Cerebellar cortex (tissue), 1 donor: ENCODE measurements around the gene TRAPPC10.
"Not testable (repeated sequence)": the region's sequence is repeated elsewhere in the genome, so short reads cannot be mapped to it uniquely, and the experiment has no call there.

Experiments
- DNase-seq: peaks from one replicate; pipeline ENCODE4 v3.0.0-alpha.2; 2015; ENCODE audit warnings: low spot score

The TRAPPC10 gene

DNA sequence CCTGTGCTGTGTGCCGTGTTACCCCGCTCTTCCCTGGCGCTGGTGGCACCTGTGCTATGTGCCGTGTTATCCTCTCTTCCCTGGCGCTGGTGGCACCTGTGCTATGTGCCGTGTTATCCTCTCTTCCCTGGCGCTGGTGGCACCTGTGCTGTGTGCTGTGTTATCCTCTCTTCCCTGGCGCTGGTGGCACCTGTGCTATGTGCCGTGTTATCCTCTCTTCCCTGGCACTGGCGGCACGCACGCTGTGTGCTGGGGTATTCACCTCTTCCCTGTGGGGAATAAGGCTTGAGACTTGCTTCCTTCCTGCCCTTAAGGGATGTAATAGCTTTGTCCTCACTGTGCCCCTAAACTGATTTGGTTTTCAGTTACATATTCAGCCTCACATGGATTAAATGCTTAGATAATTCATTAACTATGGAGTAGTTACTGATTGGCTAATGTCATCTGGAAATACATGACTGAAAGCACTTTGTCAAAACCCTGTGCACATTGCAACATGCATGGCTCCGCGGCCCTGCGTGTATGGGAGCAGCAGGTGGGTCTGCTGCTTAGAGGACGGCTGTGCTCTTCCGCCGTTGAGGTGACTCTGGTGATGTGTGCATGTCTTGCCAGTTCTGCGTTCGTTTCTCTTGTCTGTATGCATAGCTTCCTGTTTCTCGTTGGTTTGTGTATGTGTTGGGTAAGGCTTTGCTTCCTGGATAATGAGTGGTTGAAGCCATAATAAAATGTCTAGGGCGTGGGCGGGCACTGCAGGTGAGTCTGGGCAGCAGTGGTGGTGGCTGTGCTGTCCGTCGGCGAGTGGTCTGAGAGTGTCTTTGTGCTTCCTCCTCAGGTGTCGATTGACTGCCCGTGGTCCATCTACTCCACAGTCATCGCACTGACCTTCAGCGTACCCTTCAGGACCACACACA is 77.1 kb downstream of the TRAPPC10 start:
- no peak for DNase-seq

DNA sequence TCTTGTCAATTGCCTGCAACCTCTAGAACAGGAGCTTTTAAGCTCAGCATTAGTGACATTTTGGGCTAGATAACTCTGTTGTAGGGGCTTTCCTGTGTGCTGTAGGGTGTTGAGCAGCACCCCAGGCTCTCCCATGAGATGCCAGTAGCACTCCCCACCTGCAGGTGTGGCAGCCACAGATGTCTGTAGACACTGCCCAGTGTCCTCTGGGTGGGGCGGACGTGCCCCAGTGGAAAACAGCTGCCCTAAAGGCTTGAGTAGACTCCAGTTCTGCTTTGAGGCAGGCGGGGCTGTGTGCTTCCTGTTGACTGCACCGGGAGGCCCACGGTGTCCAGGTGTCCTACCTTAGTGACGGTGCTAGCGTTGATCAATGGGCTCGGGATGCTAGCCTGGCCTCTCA is 78.2 kb downstream of the TRAPPC10 start:
- no peak for DNase-seq

DNA sequence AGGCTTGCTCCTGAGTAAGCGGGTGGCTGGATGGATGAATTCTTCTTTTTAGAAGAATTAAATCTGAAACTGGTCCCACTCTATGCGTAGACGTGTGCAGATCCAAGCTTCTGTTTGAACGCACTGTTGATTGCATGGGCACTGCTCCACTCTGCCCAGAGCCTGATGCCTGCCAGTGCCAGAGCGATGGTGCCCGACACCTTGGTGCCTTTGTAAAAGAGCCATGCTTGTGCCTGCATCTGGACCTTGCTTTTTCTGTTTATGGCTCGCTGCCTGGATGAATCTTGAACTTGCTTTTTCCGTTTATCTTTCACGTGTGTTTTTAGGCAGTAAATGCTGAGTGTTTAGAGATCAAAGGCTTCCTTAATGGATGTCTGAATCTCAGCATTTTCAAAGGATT is 80.1 kb downstream of the TRAPPC10 start:
- DNase-seq = no peak

DNA sequence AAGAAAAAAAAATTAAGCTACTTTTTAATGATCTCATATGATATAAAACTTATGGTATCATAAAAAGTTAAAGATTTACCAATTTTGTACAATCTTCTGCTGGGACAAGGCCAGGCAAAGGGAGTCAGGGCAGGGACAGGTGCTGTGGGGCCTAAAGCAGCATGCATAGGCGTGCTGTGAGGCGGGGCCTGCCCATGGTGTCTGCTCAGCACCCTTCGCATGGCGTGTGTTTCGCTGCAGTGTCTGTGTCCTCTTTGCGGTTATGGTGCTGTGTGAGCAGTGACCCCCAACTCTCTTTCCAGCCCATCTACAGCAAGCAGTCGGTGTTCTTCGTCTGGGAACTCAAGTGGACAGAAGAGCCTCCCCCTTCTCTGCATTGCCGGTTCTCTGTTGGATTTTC is 81.7 kb downstream of the TRAPPC10 start:
- no peak for DNase-seq

DNA sequence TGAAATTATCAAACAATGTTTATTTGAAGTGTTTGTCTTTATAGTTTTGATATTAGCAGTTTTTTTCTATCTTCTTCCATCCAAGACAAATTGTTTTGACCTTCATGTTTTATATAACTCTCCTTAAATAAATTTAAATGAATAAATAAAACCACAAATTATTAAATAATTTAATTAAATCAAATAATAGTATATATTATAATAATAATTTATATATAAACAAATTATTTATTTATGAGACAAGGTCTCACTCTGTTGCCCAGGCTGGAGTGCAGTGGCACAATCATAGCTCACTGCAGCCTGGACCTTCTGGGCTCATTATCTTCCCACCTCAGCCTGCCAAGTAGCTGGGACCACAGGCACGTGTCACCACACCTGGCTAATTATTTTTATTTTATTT is 82.7 kb downstream of the TRAPPC10 start:
- no peak for DNase-seq

DNA sequence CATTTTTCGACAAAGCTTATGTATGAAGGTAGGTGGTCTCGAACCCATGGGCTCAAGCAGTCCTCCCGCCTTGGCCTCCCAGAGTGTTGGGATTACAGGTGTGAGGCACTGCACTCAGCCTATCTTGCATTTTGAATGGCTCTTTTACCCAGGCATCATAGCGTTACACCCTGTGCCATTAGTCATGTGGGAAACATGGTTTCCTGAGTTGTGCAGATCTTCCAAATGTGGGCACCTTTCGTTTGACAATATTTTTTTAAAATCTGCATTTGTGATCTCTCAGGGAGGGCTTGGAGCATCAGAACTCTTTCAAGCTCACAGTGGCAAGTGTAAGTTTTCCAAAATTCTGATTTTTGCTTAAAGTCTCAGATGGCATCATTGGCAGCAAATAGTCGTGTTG is 86.4 kb downstream of the TRAPPC10 start:
- DNase-seq = not testable (repeated sequence)

DNA sequence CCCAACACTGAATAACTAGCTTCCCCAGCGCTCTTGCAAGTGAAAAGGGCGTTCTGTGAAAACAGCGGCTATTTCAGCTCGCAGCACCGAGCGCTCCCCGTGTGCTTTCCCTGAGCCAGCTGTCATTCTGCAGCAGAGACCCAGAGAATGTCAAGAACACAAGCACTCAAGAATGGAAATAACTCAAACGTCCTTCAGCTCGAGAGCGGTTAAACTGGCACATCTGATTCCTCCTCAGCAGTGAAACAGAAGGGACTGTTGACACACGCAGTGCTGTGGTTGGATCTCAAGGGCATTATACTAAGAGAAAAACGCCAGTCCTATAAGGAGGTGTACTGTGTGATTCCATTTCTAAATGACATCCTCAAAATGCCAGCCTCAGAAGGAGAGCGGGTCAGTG is 86.9 kb downstream of the TRAPPC10 start:
- not testable (repeated sequence) for DNase-seq

DNA sequence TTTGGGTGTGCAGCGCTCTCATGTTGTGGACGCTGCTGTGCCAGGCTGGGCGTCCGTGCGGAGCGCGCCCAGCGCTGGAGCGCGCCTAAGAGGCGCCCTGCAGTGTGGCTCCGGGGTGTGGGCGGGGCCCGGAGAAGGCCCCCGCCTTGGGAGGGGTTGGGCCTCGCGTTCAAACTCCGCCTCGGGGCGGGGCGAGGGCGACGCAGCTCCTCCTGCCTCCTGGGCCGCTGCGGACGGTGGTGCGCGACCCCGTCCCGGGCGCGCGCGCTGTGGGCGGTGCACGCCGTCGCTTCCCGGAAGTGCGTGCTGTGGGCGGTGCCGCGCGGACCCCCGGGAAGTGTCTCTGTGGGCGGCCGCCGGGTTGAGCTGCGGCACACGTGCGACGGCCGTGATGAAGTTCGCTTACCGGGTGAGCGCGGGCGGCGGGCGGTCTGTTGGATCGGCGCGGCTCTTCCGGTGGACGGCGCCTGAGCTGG is 95.0 kb downstream of the TRAPPC10 start, which contains the start of gene PWP2:
PWP2 (plus strand) TSS at position 374 of the 476 bp plus-strand sequence; CDS start at position 392, 18 bp downstream.
- DNase-seq = not testable (repeated sequence)

DNA sequence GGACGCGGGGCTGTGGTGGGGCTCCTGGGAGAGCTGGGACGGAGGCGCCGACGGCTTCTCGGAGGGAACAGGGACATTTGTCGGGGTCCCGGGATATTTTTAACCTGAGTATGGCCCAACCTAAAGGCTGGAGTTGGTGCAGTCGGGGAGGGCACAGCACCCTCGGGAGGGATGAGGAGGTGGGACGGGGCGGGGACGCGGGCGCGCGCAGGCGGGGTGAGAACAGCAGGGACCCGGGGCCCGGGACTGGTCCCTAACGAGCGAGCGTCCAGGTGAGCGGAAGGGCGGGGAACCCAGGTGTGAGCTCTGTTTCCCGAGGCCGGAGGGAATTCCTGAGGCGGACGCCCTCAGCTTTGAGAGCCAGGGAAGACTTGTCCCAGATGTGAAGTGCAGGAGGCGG is 95.5 kb downstream of the TRAPPC10 start:
- DNase-seq = not testable (repeated sequence)

DNA sequence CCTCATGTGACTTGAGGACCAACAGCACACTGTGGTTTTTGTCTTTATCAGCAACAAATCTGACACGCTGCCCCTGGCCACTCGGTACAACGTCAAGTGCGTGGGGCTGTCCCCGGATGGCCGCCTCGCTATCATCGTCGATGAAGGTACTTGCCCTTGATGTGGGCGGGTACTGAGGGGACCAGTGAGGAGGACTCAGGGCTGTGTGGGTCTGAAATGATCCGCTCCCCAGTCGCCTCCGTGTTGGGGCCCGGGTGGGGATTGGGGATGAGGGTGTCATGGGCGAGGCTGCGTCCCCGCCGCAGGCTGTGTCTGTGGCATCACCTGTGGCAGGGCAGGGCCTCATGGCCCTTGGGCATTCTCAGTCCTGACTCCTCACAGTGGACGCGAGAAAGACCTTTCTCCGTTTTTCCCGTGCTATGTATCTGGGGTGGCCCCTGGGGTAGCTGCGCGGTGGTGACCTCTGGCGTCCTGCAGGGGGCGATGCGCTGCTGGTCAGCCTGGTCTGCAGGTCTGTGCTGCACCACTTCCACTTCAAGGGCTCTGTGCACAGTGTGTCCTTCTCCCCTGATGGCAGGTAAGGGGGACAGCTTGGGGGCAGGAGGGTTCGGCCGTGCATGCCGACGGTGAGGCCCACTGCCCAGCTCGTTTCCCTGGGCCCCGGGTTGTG is 101.7 kb downstream of the TRAPPC10 start:
- not testable (repeated sequence) for DNase-seq

DNA sequence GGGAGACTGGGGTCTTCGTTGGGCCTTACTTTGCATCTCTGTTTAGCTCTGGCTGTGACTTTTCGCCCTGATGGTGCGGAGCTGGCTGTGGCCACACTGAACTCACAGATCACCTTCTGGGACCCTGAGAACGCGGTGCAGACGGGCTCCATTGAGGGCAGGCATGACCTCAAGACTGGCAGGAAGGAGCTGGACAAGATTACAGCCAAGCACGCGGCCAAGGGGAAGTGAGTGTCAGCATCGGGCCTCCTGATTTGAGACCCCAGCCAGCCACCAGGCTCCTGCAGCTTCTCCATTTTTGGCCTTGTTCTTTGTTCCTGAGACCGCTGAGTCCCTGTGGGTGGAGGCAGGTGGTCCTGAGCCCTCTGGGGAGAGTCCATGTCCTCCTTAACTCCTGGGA is 110.0 kb downstream of the TRAPPC10 start:
- not testable (repeated sequence) for DNase-seq

DNA sequence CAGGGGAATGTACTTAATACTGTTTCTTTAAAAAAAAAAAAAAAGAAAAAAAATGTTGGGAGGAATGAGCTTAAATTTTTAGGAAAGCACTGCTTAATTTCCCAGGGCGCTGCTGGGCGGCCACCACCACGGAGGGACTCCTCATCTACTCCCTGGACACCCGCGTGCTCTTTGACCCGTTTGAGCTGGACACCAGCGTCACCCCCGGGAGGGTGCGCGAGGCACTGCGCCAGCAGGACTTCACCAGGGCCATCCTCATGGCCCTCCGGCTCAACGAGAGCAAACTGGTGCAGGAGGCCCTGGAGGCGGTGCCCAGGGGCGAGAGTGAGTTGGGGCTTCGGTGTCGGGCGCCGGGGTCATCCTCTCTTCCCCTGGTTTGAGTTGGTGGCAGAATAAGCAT is 115.7 kb downstream of the TRAPPC10 start:
- DNase-seq = not testable (repeated sequence)

DNA sequence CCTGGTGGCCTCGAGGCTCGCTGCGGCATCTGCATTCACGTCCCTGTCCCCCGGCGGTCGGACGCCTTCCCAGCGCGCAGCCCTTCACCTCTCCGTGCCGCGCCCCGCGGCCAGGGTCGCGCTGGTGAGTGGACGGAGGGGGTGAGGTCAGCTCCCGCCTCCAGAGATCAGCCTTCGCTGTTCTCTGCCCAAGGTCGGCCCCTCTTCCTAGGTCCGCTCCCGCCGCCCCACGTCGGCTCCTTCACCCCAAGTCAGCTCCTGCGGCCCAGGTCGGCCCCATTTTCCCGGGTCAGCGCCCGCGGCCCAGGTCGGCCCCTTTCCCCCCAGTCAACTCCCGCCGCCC is 121.6 kb downstream of the TRAPPC10 start:
- not testable (repeated sequence) for DNase-seq

DNA sequence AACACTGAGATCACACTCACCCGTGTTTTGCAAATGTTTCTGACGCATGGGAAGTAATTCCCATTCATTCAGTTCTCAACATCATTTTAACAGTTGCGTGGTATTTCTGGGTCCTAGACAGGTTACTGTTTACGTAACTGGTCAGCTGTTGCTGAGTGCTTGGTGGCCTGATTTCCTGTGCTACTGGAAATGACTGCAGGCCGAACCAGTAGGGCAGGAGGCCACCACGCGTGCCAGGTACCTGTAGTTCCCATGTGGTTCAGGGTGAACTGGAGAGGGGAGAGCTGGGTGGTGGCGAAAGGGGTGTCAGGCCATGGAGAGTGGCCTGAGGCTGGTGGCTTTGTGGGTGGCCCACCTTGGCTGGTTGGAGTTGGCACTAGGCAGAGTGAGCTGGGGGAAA is 122.6 kb downstream of the TRAPPC10 start:
- DNase-seq = not testable (repeated sequence)

DNA sequence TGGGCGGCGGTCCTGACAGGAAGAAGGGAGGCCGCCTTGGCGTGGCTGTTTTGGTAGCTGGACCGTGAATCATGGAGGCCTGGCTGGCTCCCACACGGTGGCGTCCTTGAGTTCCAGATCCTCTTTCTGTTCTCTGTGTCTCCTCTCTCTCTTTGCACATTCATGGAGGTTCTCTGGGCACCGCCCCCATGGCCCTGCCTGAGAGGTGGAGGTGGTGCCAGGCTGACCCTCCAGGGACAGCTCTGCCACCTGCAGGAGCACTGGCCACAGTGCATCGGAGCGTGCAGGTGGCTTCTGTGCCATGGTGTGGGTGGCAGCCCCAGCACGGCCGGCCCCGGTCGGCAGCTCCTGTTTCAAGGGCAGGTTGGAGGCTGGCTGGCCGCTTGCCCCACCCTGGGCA is 125.9 kb downstream of the TRAPPC10 start:
- not testable (repeated sequence) for DNase-seq

DNA sequence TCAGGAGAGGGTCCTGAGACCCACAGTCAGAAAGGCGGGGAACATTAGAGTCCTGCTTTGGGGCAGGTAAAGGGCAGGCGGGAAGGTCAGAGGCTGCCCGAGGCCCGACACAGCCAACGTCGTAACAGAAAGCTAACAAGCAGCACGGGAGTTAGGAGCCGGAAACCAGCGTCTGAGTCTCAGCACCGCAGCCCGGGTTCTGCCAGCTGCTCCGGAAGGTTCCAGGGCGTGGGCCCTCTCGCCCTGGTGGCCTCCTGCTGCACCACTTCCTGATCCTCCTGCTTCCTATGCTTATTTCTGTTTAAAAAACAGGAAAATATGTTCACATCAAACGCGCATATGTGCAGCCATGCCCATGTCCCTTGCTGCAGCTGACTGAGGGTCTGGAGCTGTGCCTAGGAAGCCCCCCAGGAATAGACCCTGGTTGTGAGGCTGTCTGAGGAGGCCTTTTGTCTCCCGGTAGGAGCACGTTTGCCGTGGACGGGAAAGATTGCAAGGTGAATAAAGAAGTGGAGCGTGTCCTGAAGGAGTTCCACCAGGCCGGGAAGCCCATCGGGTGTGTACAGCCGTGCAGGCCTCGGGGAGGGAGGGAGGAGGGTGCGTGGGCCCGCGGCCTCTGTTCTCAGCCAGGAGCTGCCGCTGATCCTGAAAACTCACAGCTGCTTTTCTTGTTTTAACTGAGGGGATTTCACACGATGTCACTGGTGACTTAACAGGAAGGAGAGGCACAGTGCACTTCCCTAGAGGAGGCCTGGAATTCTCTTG is 127.9 kb downstream of the TRAPPC10 start:
- not testable (repeated sequence) for DNase-seq

DNA sequence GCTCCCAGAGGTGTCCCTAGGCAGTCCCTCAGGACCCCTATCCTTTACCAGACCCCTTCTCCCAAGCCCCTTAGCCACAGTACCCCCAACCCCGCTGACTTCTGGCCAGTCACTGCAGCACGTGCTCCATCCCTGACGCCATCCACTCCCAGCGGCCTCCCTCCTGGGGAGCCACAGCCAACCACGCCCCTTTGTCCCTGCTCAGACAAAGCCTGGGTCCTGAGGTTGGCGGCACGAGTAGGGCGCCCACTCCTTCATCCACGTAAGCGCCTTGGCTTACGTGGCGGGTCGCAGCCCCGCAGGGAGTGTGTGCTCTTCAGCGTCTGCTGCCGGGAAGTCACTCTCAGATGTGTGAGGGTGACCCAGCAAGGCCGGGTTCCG is 128.4 kb downstream of the TRAPPC10 start:
- DNase-seq = not testable (repeated sequence)

DNA sequence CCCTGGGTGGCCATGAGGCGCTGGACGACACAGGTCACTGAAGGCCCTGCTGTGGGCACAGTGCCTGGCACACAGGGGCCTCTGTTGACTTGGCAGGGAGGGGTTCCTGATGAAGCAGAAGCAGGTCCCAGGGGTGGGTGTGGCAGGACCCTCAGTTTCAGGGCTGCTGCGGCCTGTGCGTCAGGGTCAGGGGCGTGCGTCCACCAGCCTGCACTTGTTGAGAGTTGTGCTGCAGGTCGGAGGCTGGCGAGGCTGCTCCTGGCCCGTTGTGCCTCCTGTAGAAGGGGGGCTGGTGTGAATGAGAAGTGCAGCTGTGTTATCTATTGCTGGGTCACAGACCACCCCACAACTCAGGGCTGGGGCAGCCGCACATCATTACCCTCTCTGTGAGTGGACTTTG is 130.4 kb downstream of the TRAPPC10 start:
- DNase-seq = not testable (repeated sequence)

DNA sequence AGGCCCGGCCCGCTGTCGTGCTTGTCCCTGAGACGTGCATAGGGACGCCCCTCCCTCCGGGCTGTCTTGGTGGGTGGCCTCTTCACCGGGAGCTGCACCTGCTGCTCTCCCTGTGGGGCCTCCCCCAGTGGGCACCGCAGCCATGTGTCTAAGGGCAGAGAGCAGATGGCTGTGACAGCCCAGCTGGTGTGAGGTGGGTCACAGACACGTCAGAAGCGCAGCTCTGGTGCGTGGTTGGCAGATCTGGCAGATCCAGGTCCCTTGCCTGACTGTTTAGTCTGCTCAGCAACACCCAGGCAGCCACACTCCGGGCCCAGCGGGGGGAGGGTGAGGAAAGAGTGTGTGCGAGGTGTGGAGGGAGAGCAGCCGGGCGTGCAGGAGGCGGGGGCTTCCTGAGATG is 131.3 kb downstream of the TRAPPC10 start:
- not testable (repeated sequence) for DNase-seq

DNA sequence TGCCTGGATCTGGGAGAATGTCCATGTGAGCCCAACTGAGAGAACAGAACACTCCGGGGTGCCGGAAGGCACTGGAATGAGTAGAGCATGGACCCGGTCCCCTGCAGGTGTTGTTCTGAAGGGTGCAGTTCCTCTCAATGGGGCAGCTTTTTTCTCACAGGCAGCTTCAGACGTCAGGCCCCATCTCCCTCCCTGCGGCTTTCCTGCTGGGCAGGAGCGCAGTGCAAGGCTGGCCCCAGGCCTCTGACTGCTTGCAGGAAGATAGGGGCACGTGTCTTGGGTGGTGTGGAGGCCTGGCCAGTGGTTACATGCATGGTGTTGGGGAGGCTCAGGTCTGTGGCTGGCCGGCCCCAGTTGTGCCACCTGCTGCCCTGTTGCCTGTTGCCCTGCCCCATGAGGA is 131.9 kb downstream of the TRAPPC10 start:
- DNase-seq = not testable (repeated sequence)

DNA sequence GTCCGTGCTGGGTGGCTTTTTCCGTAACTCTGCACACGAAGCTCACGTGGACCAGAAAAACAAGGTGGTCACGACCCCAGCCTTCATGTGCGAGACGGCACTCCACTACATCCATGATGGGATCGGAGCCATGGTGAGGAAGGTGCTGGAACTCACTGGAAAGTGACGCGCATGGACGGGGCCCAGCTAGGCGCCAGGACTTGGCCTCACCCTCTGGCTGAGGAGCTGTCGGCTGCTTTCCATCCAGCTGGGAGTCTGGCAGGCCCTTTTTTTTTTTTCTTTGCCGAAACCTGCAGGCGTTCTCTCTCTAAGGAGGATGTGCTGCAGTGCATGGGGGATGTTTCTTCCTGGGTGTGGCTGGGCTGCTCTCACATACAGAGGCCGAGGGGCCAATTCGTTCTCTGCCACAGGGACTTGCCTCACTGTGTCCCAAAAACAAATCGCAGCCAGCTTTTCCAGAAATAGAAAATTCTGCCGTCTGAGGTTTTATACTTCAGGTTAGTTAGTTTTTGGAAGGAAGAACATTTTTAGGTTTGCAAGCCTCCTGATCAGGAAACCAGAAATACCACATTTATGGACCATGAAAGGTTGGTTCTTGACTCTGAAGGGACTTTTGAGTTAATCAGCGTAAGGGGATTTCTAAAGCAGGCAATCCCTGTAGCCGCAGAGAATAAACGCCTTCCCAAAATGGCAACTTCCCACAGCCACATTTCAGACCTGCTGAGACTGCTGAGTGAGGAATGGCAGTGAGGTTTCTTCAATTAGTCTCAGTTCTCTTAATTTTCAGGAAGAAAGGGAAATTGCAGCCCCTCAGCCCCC is 132.9 kb downstream of the TRAPPC10 start:
- not testable (repeated sequence) for DNase-seq
